ENCODE results near the gene CHEK1.
A peak's percentile ranks its signal among the peaks of the same experiment; 100 is the strongest.
"Not testable (repeated sequence)": the region's sequence is repeated elsewhere in the genome, so short reads cannot be mapped to it uniquely, and the experiment has no call there.

CHEK1 gene

DNA sequence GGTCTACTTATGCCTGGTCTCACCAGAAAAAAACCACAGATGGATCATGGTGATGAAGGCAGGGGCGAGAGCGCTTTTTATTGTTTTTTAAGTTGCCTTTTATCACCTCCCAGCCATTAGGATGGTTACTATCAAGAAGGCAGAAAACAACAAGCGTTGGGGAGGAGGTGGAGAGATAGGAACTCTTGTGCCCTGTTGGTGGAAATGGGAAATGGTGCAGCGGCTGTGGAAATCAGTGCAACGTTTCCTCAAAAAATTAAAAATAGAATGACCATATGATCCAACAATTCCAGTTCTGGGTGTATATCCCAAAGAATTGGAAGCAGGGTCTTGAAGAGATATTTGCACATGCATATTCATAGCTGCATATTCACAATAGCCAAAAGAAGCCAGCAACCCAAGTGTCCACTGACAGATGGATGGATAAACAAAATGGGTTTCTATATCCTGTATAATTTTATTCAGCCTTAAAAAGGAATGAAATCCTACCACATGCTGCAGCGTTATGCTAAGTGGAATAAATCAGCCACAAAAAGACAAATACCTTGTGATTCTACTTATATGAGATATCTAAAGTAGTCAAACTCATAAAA, 76.2 kb downstream of the CHEK1 start:
- DNase-seq (ENCODE audit: low read depth) = no peak

DNA sequence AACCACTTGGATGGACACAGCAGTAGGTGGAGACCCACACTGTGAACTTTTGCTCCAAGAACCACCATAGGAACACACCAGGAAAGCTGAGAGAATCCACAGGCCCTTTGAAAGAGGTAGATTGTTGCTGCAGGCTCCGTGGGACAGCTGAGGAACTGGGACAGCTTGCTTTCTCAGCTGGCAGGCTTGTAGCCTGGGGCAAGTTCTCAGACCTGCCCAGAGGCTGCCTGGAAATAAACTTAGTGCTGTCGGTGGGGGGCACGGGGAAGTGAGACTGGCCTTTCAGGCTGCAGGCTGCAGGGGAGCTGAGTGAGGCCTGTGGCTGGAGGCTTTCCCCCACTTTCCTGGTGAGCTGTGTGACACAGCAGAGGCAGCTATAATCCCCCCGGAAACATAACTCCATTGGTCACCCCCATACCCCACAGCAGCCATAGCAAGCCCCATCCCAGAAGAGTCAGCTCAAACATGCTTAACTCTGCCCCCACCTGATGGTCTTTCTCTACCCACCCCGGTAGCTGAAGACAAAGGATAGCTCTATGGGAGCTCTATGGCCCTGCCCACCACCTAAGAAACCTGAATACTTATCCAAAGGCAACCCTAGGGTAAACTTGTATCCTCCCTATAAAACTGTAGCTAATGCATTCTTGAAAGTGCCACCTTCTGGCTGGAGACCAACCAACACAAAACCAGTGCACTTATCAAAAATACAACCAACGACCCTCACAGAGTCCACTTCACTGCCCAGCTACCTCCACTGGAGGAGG, 77.1 kb downstream of the CHEK1 start:
- no peak for DNase-seq (ENCODE audit: low read depth)

DNA sequence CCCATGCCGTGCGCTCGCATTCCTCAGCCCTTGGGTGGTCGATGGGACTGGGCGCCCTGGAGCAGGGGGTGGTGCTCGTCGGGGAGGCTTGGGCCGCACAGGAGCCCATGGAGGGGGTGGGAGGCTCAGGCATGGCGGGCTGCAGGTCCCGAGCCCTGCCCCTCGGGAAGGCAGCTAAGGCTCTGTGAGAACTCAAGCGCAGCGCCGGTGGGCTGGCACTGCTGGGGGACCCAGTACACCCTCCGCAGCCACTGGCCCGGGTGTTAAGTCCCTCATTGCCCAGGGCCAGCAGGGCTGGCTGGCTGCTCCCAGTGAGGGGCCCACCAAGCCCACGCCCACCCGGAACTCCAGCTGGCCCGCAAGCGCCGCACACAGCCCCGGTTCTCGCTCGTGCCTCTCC, 79.7 kb downstream of the CHEK1 start:
- DNase-seq (ENCODE audit: low read depth) = not testable (repeated sequence)

DNA sequence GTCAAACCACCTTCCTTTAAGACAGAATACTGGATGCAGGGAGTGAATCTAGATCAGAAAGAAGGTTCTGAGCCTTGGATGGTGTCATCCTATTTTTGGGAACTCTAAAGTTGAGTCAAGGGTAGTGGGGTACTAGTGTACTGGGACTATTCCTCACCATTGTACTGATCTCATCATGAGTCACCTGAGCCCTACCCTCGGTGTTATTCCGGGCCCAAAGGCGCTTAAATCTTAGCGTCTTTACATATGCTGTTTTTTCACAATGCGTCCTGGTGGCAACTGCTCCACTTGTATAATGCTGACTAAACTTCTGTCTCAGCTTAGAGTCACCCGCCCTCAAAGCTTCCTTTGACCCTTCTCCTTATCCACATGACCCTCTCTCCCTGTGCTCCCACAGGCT, 95.8 kb downstream of the CHEK1 start:
- no peak for DNase-seq (ENCODE audit: low read depth)

DNA sequence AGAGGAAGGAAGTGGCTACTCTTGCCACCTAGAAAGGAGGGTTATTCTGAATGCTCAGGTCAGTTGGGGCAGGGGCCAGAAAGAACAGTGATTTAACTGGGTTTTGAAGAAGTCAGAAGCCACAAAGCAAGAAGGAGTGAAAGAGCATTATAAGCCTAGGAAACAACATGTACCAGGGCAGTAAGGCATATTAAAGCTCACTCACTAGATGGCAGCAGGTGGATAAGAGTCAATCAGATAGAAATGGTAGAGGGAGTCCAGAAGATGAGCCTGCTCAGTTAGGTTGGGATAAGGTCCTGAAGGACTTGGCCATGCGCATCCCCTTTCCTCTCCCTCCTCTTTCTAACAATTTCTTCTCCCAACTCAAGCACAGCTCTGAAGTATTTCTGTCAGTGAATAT, 99.2 kb downstream of the CHEK1 start:
- peak; percentile 2 for DNase-seq (ENCODE audit: low read depth)

Measured in non-pigmented ciliary epithelial cell (primary cell).